WI38 (cell line): ENCODE measurements around the gene DDT.
"Not testable (repeated sequence)": the region's sequence is repeated elsewhere in the genome, so short reads cannot be mapped to it uniquely, and the experiment has no call there.

Source experiments
- H3K4me3 ChIP-seq: 2 replicates; pipeline ENCODE4 v1.5.1; 2011; ENCODE audit warnings: low read depth, mild to moderate bottlenecking, control low read depth, low read length
- TF ChIP-seq, protein P1 (sequence below): IDR thresholded peaks from 2 replicates; pipeline ENCODE4 v1.5.1; 2012; ENCODE audit warnings: low read depth, mild to moderate bottlenecking, control low read depth, low read length

Gene DDT

DNA sequence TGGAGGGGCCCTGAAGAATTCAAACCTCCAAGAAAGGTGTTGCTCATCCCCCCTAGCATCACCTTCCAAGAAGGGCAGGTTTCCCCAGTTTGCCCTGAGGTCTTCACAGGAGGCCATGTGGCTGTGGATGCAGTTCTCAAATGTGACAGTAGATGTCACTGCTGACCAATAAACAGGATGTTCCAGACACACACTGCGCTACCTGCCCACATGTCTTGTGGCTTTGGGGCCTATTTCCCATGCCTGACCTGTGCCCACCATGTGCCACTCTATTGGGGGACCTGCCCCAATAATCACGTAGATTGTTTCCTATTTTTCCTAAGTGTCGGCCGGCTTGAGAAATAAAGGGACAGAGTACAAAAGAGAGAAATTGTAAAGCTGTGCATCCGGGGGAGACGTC, 10.2 kb upstream of the DDT start:
- H3K4me3 ChIP-seq: no peak overlapping the region
- TF ChIP-seq, protein P1, sequence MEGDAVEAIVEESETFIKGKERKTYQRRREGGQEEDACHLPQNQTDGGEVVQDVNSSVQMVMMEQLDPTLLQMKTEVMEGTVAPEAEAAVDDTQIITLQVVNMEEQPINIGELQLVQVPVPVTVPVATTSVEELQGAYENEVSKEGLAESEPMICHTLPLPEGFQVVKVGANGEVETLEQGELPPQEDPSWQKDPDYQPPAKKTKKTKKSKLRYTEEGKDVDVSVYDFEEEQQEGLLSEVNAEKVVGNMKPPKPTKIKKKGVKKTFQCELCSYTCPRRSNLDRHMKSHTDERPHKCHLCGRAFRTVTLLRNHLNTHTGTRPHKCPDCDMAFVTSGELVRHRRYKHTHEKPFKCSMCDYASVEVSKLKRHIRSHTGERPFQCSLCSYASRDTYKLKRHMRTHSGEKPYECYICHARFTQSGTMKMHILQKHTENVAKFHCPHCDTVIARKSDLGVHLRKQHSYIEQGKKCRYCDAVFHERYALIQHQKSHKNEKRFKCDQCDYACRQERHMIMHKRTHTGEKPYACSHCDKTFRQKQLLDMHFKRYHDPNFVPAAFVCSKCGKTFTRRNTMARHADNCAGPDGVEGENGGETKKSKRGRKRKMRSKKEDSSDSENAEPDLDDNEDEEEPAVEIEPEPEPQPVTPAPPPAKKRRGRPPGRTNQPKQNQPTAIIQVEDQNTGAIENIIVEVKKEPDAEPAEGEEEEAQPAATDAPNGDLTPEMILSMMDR: no peak

DNA sequence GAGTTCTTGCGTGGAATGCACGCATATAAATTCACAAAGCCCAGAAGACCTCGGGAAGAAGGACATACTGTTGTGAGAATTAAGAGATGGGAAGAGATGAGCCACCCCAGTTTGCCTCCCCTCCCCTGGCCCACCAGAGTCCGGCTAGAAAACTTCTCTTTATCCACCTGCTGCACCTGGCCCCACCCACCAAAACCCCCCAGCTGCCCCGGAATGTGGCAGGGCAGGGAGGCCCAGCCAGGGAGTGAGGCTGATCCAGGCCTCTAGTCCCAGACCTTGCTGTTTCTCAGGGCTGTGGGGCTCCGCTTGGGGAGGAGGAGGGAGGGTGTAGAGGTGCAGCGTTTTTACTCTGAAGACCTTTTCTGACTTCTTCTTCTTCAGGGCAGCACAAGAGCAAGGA, 6.3 kb upstream of the DDT start:
- H3K4me3 ChIP-seq: not testable (repeated sequence)

DNA sequence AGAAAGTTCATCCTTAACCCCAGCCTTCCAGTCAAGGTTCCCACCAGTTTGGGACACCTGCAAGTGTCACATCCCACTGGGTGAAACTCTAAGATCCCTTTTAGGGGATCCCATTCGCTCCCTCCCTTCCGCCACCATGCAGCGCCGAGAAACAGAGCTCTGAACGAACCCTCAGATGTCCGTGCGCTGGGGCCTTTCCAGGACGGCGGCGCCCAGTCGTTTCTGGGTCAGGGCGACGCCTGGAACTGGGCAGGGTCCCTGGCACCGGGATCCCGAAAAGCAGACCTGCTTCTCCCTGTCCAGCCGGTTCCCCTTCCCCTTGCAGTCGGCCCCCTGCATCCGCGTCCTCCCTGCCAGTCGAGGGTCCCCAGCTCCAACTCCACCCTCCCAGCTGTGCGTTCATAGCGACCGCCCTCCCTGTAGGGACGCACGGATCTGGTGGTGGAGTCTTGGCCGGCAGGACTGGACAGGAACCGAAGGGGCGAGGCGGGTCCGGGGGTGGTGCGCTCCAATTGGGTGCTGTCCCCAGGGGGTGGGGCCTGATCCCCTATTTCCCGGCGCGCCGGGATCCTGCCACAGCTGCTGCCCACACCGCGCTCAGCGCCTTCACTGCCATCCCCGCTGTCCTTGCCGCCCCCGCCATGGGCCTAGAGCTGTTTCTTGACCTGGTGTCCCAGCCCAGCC, 5.5 kb upstream of the DDT start, which contains the start of gene GSTT2:
Gene GSTT2 (plus strand): TSS at position 578 of the 684 bp plus-strand sequence.
- H3K4me3 ChIP-seq: not testable (repeated sequence)

DNA sequence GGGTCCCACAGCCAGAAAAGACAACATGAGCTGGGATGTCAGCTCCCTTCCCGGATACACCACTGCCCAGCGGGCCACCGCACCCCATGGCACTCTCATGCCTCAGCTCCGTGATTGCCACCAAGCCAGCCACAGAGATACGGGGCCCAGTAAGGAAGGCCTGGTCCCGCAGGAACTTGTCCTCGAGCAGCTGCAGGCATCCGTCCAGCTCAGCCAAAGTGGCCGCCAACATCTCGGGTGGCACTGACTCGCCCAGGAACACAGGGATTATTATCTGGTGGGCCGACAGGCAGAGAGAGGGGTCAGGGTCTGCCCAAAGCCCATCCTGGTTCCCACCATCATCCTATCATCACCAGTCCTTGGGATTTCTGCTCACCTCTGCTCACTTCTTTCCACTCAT, 3.1 kb upstream of the DDT start:
- not testable (repeated sequence) for H3K4me3 ChIP-seq

DNA sequence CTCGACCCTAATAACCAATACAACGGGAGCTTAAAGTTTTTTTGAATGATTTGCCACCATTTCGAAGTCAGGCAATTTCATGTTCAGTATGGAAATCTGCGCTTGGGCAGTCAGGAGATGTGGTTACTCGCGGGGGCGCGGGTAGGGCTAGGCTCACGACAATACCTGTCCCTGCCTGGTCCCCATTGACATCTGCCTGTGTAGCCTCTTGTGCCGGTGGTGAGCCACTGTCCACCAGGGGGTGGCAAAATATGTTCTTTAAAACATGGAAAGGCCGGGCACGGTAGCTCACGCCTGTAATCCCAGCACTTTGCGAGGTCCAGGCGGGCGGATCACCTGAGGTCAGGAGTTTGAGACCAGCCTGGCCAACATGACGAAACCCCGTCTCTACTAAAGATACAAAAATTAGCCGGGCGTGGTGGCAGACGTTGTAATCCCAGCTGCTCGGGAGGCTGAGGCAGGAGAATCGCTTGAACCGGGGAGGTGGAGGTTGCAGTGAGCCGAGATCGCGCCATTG, 653 bp upstream of the DDT start:
- not testable (repeated sequence) for H3K4me3 ChIP-seq

DNA sequence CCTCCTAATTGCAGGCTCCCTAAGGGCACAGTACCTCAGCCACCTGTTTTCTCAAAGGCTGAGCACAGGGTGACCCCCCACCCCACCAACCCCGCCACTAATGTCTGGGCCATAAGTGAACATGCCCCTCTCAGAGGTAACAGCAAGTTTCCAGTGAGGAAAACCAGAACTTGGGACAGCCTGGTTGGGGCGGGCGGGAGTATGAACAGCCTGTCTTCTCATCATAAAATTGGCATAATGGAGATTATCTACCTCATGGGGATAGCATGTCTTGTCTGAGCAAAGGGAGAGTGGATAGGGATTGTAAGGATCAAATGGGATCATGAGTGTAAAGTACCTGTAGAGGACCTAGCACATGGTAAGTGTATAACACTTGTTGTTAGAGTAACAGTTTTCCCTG, 2.3 kb downstream of the DDT start:
- not testable (repeated sequence) for H3K4me3 ChIP-seq

DNA sequence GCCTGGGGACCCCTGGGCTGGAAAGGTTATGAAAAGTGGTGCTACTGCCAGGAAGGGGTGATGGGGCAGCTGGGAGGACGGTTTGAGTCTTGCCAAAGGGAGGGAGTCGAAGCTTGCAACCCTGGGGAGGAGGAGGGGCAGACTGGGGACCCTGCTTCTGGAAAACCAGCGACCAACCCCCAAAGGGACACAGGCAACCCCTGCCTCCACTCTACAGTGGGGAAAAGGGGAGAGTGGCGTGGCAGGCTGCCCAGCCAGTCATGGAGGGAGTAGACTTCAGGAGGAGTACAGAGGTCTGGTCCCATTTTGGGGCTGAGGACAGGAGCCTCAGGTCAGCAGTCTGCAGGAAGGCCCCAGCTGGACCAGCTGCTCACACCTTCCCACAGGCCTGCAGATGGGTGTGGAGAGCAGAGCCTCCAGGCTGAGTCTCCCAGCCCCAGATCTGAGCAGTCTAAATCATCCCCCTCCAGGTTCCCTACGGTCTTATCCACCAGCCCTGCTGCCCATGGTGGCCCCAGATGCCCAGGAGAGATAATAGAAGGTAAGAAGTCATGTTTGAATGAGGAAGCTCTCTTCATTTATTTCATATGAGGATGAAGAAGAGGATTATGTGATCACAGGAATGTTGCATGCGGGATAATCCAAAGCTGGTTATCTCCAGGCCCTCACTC, 3.3 kb downstream of the DDT start:
- no peak overlapping the region for H3K4me3 ChIP-seq
- TF ChIP-seq, protein P1: no peak

DNA sequence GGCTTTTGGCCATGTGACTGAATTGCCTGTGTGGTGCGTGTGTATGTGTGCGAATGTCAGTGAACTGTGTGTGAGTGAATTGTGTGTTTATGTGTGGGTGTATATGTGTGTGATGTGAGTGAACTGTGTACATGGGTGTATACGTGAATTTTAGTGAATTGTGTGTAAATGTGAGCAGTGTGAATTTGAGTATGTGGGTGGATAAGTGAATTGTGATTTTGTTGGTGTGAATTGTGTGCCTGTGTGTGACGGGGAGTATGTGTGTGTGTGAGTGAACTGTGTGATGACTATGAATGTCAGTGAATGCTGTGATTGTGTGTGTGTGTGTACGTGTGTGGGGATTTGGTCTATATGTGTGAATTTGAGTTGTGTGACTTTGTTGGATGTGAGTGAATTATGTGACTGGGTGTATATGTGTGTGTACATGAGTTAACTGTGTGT, 4.0 kb downstream of the DDT start:
- H3K4me3 ChIP-seq: no peak overlapping the region

DNA sequence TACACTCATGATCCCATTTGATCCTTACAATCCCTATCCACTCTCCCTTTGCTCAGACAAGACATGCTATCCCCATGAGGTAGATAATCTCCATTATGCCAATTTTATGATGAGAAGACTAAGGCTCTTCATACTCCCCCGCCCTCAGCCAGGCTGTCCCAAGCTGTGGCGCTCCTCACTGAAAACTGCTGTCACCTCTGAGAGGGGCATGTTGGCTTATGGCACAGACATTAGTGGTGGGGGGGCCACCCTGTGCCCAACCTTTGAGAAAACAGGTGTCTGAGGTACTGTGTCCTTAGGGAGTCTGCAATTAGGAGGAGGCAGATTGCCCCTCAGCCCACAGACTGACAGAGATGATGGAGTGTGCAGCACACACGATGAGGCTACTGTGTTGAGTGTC, 5.2 kb downstream of the DDT start:
- TF ChIP-seq, protein P1: no peak
- H3K4me3 ChIP-seq: no peak overlapping the region

More for the DNA sequence above, 4.0 kb downstream of the DDT start:
- TF ChIP-seq, protein P1: no peak

DNA sequence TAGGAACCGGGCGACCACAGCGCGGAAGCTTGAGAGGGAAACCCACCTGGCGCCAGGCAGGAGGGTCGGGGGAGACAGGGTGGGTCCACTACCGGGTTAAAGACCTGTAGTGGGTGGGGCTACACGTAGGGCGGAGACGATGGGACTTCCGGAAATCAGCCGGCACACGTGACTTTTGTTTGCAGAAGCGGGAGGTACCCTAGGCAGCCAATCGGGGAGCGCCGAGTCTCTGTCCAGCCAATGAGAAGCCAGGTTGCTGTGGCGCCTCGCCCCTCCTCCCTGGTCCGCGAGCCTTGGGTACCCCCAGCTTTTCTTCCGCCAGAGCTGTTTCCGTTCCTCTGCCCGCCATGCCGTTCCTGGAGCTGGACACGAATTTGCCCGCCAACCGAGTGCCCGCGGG, 7.7 kb downstream of the DDT start, which contains the start of gene DDTL:
Gene DDTL (plus strand): TSS at position 321 of the 400 bp plus-strand sequence. CDS start 27 bp downstream, at position 348.
- H3K4me3 ChIP-seq: not testable (repeated sequence)

DNA sequence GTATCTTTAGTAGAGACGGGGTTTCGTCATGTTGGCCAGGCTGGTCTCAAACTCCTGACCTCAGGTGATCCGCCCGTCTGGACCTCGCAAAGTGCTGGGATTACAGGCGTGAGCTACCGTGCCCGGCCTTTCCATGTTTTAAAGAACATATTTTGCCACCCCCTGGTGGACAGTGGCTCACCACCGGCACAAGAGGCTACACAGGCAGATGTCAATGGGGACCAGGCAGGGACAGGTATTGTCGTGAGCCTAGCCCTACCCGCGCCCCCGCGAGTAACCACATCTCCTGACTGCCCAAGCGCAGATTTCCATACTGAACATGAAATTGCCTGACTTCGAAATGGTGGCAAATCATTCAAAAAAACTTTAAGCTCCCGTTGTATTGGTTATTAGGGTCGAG, 8.1 kb downstream of the DDT start:
- not testable (repeated sequence) for H3K4me3 ChIP-seq

DNA sequence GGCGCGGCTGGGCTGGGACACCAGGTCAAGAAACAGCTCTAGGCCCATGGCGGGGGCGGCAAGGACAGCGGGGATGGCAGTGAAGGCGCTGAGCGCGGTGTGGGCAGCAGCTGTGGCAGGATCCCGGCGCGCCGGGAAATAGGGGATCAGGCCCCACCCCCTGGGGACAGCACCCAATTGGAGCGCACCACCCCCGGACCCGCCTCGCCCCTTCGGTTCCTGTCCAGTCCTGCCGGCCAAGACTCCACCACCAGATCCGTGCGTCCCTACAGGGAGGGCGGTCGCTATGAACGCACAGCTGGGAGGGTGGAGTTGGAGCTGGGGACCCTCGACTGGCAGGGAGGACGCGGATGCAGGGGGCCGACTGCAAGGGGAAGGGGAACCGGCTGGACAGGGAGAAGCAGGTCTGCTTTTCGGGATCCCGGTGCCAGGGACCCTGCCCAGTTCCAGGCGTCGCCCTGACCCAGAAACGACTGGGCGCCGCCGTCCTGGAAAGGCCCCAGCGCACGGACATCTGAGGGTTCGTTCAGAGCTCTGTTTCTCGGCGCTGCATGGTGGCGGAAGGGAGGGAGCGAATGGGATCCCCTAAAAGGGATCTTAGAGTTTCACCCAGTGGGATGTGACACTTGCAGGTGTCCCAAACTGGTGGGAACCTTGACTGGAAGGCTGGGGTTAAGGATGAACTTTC, 13.0 kb downstream of the DDT start, which contains the start of gene GSTT2B:
Gene GSTT2B (minus strand): TSS at position 112 of the 688 bp plus-strand sequence. CDS start 64 bp downstream, at position 48.
- H3K4me3 ChIP-seq: not testable (repeated sequence)
